Gastrocnemius medialis (tissue), 4 donors: ENCODE measurements around the gene PER3.

Experiments
- CTCF ChIP-seq, 5 experiments: fragments of 450-650 bp in 3 of 5; fragments of 200-600 bp in 2 of 5; sonication (generic) in 2 of 5; IDR thresholded peaks in 4 of 5; conservative IDR thresholded peaks in 1 of 5; 1 replicate in 4 of 5; 2 replicates in 1 of 5; pipeline ENCODE4 v1.5.1; 2016 to 2019; ENCODE audit warnings: antibody characterized with exemption in 5 of 5, mild to moderate bottlenecking in 3 of 5, moderate library complexity in 3 of 5
- POLR2A ChIP-seq, 2 donors: fragments of 450-650 bp; IDR thresholded peaks; one replicate each; pipeline ENCODE4 v1.6.1; 2017; ENCODE audit warnings: antibody characterized with exemption in 2 of 2, mild to moderate bottlenecking in 2 of 2, moderate library complexity in 2 of 2

GRCh38 chr1:7868070-7868780, 84.1 kb downstream of the PER3 start:
- TF ChIP-seq CTCF (IDR thresholded peaks at IDR 0.05 in 4 of 5, conservative IDR thresholded peaks at IDR 0.05 in 1 of 5) (no peak), POLR2A (IDR thresholded peaks at IDR 0.05) (no peak)
